Transverse colon (tissue), 4 donors: ENCODE data around the gene PHB1. TPM values are rescaled to one million over a fixed set of nuclear protein-coding genes. Genes with fewer than 3 reads are reported as not detected.

Experiments
- DNase-seq: peaks from one replicate; pipeline ENCODE4 v3.0.0-alpha.2; 2019
- H3K27ac ChIP-seq, 4 donors: fragments of 200-600 bp; sonication (generic); 2 replicates each; pipeline ENCODE4 v1.5.1; 2016 to 2018; ENCODE audit warnings: inconsistent platforms in 4 of 4
- H3K27me3 ChIP-seq: fragments of 200-600 bp; sonication (generic); 2 replicates; pipeline ENCODE4 v1.5.1; 2017; ENCODE audit warnings: inconsistent platforms
- H3K36me3 ChIP-seq, 4 donors: fragments of 200-600 bp; sonication (generic); 2 replicates each; pipeline ENCODE4 v1.5.1; 2017 to 2019; ENCODE audit warnings: inconsistent platforms in 4 of 4
- H3K4me1 ChIP-seq, 4 donors: fragments of 200-600 bp; sonication (generic); 2 replicates each; pipeline ENCODE4 v1.5.1; 2017 to 2020; ENCODE audit warnings: inconsistent platforms in 4 of 4
- H3K4me3 ChIP-seq, 4 donors: fragments of 200-600 bp; sonication (generic); 1 replicate in 1 of 4; 2 replicates in 3 of 4; pipeline versions ENCODE4 v1.5.1 to v1.6.1; 2017 to 2019; ENCODE audit warnings: inconsistent platforms in 4 of 4
- H3K9me3 ChIP-seq, 2 donors: fragments of 200-600 bp; sonication (generic); 2 replicates each; pipeline ENCODE4 v1.5.1; 2017 to 2019; ENCODE audit warnings: inconsistent platforms in 2 of 2
- EP300 ChIP-seq: sonication (generic); formaldehyde crosslinking; IDR thresholded peaks from one replicate; pipeline ENCODE4 v1.6.1; 2017; ENCODE audit warnings: antibody characterized with exemption, low read depth
- POLR2A ChIP-seq: fragments of 450-650 bp; IDR thresholded peaks from one replicate; pipeline ENCODE4 v1.6.1; 2016; ENCODE audit warnings: antibody characterized with exemption, mild to moderate bottlenecking, moderate library complexity
- POLR2AphosphoS5 ChIP-seq, 3 donors: sonication (generic); formaldehyde crosslinking; IDR thresholded peaks; one replicate each; pipeline ENCODE4 v1.6.1; 2016; ENCODE audit warnings: antibody characterized with exemption in 3 of 3
- WGBS, 2 donors: methylation state at CpG; one replicate each; pipeline ENCODE4 v1.1.5; 2018; ENCODE audit warnings: low coverage in 1 of 2; 5-methylcytosine and 5-hydroxymethylcytosine counted together
- in situ Hi-C, 4 donors: fragments of 200-750 bp; cut with MboI; loops; one replicate each; pipeline versions ENCODE4 v1.15.0 to v1.15.1; 2017; ENCODE audit warnings: low sequenced_read_pairs in 3 of 4, low pct_ligation_motif_present in 1 of 4, low pct_unique_long_range_greater_than_20kb in 1 of 4
- intact Hi-C: fragments of 100-400 bp; cut with DNase I; formaldehyde crosslinking; loops from one replicate; pipeline ENCODE4 v1.15.1; 2023; ENCODE audit warnings: low total_unique reads
- total RNA-seq, 4 donors: library from RNA; depleted of rRNA; stranded (reverse); fragments of >200 nt; gene quantifications; one replicate each; pipeline ENCODE4 v1.1.0, GENCODE V29; 2016
- TF ChIP-seq, protein P1 (sequence below), 5 experiments: fragments of 200-600 bp in 3 of 5; fragments of 450-650 bp in 2 of 5; sonication (generic) in 3 of 5; IDR thresholded peaks; 1 replicate in 2 of 5; 2 replicates in 3 of 5; pipeline ENCODE4 v1.5.1; 2016 to 2017; ENCODE audit warnings: antibody characterized with exemption in 5 of 5, inconsistent platforms in 3 of 5, mild to moderate bottlenecking in 2 of 5, moderate library complexity in 1 of 5

PHB1 gene
- total RNA-seq, 4 donors from 2014 or later = 40.8 to 114 (median 74.4) TPM

DNA sequence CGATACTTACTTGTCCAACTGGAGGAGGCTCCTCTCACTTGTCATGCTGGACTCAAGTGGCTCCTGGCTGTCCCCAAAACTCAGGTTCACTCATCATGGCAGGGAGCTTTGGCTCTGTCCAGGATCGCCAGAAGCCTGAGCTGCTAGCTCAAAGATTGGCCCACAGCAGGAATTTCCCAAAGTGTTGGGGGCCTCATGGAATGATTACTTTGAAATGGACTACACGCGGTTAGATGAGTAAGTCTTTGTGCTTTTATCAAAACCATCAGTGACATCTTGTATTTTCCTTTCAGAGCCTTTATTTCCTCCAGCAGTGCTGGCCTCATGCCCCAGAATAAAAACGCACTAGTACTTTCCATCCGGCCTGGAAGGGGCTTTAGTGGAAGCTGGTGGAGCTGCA lies 29.2 kb upstream of the PHB1 start:
- intact Hi-C loops = no loop called here
- H3K4me1 ChIP-seq = no peaks in the 10 kb centered on the region
- no peaks in the 10 kb centered on the region for H3K9me3 ChIP-seq
- H3K27me3 ChIP-seq = peaks cover 37% of the 10 kb centered on the region
- in situ Hi-C loops = no loop called here
- no peak overlapping the region for H3K4me3 ChIP-seq
- TF ChIP-seq EP300 (no peak), POLR2AphosphoS5 (IDR thresholded peaks at IDR 0.05) (no peak), POLR2A (no peak)
- TF ChIP-seq, protein P1, sequence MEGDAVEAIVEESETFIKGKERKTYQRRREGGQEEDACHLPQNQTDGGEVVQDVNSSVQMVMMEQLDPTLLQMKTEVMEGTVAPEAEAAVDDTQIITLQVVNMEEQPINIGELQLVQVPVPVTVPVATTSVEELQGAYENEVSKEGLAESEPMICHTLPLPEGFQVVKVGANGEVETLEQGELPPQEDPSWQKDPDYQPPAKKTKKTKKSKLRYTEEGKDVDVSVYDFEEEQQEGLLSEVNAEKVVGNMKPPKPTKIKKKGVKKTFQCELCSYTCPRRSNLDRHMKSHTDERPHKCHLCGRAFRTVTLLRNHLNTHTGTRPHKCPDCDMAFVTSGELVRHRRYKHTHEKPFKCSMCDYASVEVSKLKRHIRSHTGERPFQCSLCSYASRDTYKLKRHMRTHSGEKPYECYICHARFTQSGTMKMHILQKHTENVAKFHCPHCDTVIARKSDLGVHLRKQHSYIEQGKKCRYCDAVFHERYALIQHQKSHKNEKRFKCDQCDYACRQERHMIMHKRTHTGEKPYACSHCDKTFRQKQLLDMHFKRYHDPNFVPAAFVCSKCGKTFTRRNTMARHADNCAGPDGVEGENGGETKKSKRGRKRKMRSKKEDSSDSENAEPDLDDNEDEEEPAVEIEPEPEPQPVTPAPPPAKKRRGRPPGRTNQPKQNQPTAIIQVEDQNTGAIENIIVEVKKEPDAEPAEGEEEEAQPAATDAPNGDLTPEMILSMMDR (IDR thresholded peaks at IDR 0.05) = no peak
- H3K27ac ChIP-seq = no peak overlapping the region
- no peak for DNase-seq
- WGBS, 2 donors = 71% methylated on average over 6 of the region's 6 CpGs; no CpG with 5 or more reads in 1 of the 2 donors
- no peaks in the 10 kb centered on the region for H3K36me3 ChIP-seq

DNA sequence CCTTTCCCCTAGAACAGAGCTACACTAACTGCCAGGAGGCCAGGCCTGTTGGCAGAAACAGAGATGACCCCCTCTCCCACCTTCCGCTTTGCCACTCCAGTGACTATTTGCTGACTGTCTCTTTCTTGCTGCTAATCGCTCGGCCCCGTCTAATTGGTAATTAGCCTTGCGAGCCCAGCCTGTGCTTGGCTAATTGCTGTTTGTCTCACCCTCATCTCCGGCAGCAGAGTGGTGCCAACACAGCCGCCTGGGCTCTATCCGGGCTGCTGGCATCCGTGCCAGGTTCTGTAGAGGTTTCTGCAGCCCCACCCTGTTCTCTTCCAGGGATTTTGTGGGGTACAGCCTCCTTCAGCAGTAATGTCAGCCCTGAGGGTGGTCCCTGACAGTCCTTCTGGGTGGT lies 27.4 kb upstream of the PHB1 start:
- DNase-seq = no peak
- intact Hi-C loops = no loop called here
- Histone ChIP-seq H3K9me3 (no peaks in the 10 kb centered on the region), H3K27ac (no peak overlapping the region), H3K4me1 (no peaks in the 10 kb centered on the region), H3K36me3 (no peaks in the 10 kb centered on the region), H3K4me3 (no peak overlapping the region), H3K27me3 (peaks cover 49% of the 10 kb centered on the region)
- TF ChIP-seq EP300 (no peak), POLR2AphosphoS5 (IDR thresholded peaks at IDR 0.05) (no peak), POLR2A (no peak)
- TF ChIP-seq, protein P1 (IDR thresholded peaks at IDR 0.05) = no peak
- WGBS, 2 donors = 72% methylated on average over 9 of the region's 9 CpGs; no CpG with 5 or more reads in 1 of the 2 donors
- in situ Hi-C loops = no loop called here

DNA sequence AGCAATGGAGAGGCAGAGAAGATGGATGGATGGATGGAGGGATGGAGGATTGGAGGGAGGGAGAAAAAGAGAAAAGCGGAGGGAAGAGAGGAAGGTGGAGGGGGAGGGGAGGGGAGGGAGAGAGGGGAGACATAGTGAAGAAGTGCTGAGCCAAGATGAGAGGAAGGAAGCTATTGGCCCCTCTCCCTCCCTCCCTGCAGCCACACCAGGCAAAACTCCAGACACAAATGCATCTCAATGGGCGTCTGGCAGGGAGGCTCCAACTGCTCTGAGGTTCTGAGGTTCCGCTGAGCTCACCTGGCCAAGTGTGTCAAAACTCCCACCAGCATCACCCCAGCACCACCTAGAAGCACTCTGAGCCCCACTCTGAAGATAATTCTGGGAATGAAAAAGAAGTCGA lies 26.9 kb upstream of the PHB1 start:
- Histone ChIP-seq H3K36me3 (no peaks in the 10 kb centered on the region), H3K27me3 (peaks cover 49% of the 10 kb centered on the region), H3K4me3 (no peak overlapping the region), H3K9me3 (no peaks in the 10 kb centered on the region), H3K4me1 (no peaks in the 10 kb centered on the region), H3K27ac (no peak overlapping the region)
- DNase-seq = no peak
- TF ChIP-seq EP300 = no peak
- TF ChIP-seq, protein P1 (IDR thresholded peaks at IDR 0.05) = no peak
- TF ChIP-seq POLR2AphosphoS5 (IDR thresholded peaks at IDR 0.05) = no peak
- no peak for TF ChIP-seq POLR2A
- in situ Hi-C loops (no loop called here), intact Hi-C loops (no loop called here)
- WGBS, 2 donors = 60 to 71% methylated on average over 2 to 4 of the region's 4 CpGs

DNA sequence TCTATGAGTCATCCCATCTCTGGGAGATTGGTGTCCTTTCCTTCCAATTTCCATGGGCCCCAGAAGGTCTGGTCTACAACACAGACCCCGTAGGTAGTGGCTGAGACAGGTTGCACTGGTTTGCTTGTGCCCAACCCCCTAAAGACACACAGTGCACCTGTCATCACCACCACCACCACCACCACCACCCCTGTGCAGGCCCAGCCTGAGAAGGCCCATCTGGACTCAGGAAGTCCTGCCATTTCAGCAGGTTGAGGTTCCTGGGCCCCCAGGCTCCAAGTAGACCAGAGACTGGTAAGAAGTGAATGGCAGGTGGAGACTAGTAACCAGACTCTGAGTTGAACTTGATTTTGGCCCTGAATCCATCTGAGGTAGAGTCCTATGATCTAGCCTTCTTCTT lies 25.9 kb upstream of the PHB1 start:
- H3K4me1 ChIP-seq = no peaks in the 10 kb centered on the region
- no peak overlapping the region for H3K27ac ChIP-seq
- 67% methylated on average over 1 of the region's 1 CpG; no CpG with 5 or more reads in 1 of the 2 donors for WGBS, 2 donors
- H3K27me3 ChIP-seq = peaks cover 49% of the 10 kb centered on the region
- H3K9me3 ChIP-seq = no peaks in the 10 kb centered on the region
- H3K4me3 ChIP-seq = no peak overlapping the region
- no peaks in the 10 kb centered on the region for H3K36me3 ChIP-seq
- TF ChIP-seq EP300 (no peak), POLR2A (no peak), POLR2AphosphoS5 (IDR thresholded peaks at IDR 0.05) (no peak)
- TF ChIP-seq, protein P1 (IDR thresholded peaks at IDR 0.05) = no peak
- intact Hi-C loops (no loop called here), in situ Hi-C loops (no loop called here)
- no peak for DNase-seq
